ENCODE measurements around the gene DAND5.
A peak's percentile ranks its signal among the peaks of the same experiment; 100 is the strongest.
"Not testable (repeated sequence)": the region's sequence is repeated elsewhere in the genome, so short reads cannot be mapped to it uniquely, and the experiment has no call there.

DAND5 gene

DNA sequence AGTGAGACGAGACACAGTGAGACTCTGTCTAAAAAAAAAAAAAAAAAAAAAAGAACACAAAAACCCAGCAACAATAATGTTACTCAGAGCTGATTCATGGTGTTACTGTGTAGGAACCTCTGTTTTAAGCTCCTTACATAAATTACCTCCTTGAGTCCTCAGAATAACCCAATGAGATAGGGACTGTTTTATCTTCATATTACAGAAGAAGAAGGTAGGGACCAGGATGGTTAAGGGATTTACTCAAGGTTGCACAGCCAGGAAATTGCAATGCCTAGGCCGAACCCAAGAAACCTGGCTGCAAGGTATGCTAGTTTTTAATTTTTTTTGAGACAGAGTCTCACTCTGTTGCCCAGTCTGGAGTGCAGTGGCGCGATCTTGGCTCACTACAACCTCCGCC, 1.5 kb upstream of the DAND5 start:
- no peak for DNase-seq

DNA sequence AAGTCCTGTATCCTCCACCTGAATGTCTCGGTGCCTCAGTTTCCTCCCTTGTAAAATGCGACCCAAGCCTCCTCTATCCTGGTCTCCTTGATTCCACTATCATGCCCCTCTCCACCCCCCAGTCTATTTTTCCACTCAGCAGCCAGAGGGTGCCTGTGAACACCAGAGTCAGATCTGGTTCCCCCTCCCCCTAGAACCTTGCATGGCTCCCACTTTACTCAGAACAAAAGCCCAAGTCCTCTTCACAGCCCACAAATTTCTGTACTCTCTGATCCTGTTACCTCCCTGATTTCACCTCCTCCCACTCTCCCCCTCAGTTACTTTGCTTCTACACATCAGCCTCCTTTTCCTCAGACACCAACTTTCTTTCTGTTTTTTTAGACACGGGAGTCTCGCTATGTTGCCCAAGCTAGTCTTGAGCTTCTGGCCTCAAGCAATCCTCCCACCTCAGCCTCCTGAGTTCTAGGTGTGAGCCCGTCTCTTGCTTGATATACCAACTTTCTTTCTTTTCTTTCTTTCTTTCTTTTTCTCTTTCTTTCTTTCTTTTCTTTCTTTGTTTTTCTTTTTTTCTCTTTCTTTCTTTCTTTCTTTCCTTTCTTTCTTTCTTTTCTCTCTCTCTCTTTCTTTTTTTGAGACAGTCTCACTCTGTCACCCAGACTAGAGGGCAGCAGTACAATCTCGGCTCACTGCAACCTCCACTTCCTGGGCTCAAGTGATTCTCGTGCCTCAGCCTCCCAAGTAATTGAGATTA, 869 bp downstream of the DAND5 start:
- DNase-seq: no peak

GRCh38 chr19:12973236-12973635, 3.9 kb downstream of the DAND5 start:
- DNase-seq: no peak

- DNase-seq: no peak
These were observed 5.2 kb downstream of the DAND5 start for GRCh38 chr19:12974301-12975220.

- no peak for DNase-seq
These were observed 5.9 kb downstream of the DAND5 start for GRCh38 chr19:12975221-12975741.

GRCh38 chr19:12976109-12976508, 6.7 kb downstream of the DAND5 start:
- DNase-seq: not testable (repeated sequence)

DNA sequence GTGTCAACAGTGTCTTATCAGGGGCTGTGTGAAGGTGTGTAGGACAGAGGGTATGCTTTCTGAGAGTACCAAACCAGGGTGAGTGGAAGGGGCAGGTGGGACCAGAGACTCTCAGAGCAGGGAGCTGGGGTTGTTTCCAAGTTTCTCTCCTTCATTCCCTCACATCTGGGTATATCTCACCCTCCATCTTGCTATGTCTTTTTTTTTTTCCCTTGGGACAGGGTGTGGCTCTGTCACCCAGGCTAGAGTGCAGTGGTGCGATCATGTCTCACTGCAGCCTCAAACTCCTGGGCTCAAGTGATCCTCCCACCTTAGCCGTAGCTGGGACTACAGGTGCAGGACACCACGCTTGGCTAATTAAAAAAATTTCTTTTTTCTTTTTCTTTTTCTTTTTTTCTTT, 10.6 kb downstream of the DAND5 start:
- DNase-seq: no peak

DNA sequence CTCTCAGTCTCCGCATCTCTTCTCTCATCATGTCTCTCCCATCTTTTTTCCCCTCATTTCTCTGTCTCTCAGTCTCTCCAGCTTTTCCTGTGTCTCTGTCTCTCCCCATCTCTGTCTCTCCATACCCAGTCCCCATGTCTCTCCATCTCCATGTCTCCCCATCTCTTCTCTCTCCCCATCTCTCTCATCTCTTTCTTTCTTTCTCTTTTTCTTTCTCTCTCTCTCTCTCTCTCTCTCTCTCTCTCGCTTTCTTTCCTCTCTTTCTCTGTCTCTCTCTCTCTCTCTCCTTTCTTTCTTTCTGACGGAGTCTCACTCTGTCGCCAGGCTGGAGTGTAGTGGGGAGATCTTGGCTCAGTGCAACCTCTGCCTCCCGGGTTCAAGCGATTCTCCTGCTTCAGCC, 13.3 kb downstream of the DAND5 start:
- DNase-seq: no peak

GRCh38 chr19:12983091-12983490, 13.7 kb downstream of the DAND5 start:
- no peak for DNase-seq

- peak; percentile 70 to 72 for DNase-seq
These were observed 14.3 kb downstream of the DAND5 start for GRCh38 chr19:12983542-12984142.

- DNase-seq: no peak
These were observed 14.8 kb downstream of the DAND5 start for GRCh38 chr19:12984143-12984627.

GRCh38 chr19:12984683-12985048, 15.3 kb downstream of the DAND5 start:
- DNase-seq: no peak

DNA sequence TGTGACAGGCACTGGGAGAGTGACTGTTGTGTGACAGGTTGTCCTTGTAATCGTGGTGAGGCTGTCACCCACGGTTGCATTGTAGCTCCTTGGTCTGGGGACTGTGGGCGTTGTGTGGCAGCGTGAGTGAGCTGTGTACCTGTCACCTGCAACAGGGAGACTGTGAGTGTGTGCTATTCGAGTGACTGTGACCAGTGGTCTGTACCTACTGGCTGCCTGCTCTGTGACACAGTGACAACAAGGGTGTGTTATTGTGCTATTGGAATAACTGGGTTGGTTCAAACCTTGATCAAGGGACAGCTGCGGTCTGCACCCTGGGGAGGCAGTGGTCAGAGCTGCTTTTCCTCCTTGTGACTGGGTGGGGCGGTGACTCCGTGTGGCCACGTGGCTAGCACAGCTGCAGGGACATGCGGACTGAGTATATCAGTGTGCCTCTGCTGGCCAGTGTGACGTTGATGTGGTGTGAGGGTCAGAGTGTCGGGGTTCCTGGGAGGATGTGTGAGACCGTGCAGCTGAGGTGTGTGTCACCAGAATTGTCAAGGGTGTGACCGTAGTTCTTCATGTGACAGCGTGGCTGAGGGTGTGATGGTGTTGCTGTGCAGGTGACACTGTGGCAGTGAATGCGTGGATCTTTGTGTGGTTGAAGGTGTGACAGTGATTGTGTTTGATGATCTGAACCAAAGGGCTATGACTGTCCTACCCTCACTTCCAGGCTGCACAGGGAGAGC, 15.8 kb downstream of the DAND5 start:
- peak in 1 of 2 donors; percentile 27 for DNase-seq

DNA sequence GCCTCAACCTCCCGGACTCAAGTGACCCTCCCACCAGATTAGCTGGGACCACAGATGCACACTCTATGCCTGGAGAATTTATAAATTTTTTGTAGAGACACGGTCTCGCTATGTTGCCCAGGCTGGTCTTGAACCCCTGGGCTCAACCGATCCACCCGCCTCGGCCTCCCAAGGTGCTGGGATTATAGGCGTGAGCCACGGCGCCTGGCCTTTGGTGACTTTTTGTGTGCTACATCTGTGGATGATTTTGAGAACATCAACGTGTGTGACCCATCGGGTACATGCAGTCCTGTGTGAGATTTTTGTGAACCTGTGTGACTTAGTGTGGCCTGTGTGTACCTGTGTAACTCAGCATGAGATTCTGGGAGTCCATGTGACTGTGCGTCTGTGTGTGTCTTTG, 17.4 kb downstream of the DAND5 start:
- DNase-seq: no peak

GRCh38 chr19:12987190-12987589, 17.8 kb downstream of the DAND5 start:
- DNase-seq: no peak

DNA sequence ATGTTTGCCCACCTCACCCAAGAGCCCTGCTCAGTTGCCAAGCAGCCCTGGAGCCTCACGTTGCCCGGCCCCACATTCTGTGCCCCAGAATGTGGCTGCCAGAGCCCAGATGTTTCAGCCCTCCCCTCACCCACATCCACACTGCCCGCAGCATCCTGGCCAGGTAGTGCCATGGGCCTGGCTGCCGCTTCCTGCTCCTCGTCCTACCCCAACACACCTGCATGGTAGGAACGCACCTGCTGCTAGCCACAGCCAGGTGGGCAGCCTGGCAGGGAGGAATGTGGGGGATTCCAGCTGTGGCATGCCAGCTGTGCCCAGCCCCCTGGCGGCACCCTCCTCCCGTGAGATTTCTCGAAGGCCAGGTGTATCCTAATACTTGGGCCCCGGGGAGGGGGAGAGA, 18.4 kb downstream of the DAND5 start:
- DNase-seq: no peak

GRCh38 chr19:12990431-12990830, 21.1 kb downstream of the DAND5 start:
- no peak for DNase-seq

DNA sequence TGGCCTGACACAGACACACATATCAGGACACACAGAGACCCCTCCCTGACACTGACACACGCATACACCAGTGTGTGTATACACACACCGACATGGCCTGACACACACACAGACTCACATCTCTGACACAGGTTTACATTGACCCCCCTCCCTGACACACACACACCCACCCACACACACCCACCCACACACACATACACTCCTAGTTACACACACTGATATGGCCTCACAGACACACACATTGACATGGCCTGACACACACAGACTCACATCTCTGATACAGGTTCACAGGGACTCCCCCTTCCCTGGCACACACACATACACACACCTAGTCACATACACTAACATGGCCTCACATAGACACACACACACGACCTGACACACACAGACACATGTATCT, 21.5 kb downstream of the DAND5 start:
- no peak for DNase-seq

DNA sequence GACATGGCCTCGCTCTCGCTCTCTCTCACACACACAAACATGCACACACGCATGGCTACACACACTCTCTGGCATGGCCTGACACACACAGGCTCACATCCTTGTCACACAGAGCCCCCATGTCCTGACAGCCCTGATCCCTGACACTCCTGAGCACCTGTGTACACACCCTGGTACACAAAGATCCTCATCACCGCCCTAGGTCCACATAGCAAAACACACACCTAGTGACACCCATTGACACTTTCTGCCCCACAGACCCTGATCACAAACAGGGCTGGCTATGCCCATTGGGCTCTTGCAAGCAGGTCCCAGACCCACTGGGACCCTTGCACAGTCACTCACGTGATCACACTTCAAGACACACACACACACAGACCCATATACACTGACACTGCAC, 21.9 kb downstream of the DAND5 start:
- DNase-seq: no peak

GRCh38 chr19:12992729-12993128, 23.4 kb downstream of the DAND5 start:
- DNase-seq: no peak

GRCh38 chr19:12993562-12993961, 24.2 kb downstream of the DAND5 start:
- no peak for DNase-seq

Measured in inflammatory macrophage (primary cell).